IMR-90 (cell line): ENCODE results near the gene ADAMTS6. TPM values are rescaled to one million over a fixed set of nuclear protein-coding genes. Genes with fewer than 3 reads are reported as not detected.

Experiments
- ATAC-seq: fragments of 200-7000 bp; cut with Tn5 transposase; 2 replicates; pipeline ENCODE4 v1.9.1; 2020; ENCODE audit warnings: low read depth, mild to moderate bottlenecking, moderate library complexity
- BruUV-seq: library from RNA; stranded (reverse); fragments of 400-500 nt; replicated peaks from 2 replicates; lab custom pipeline; 2021; lab: Mats Ljungman, UMichigan
- CTCF ChIA-PET: fragments of 300-600 bp; formaldehyde crosslinking; extraction: SDS; loops from one replicate; lab custom pipeline; 2021; ENCODE audit warnings: antibody characterized with exemption; lab: Yijun Ruan, JAX
- POLR2A ChIA-PET: fragments of 300-600 bp; sonication (Branson Sonifier 250); formaldehyde crosslinking; loops from one replicate; lab custom pipeline; 2022; ENCODE audit warnings: antibody characterized with exemption; ENCODE audit not compliant: unreplicated experiment; lab: Charles Lee
- DNase-seq: peaks from one replicate; pipeline ENCODE4 v3.0.0; 2013
- H2AFZ ChIP-seq: replicated peaks from 2 replicates; pipeline ENCODE3; 2013; ENCODE audit warnings: low read length, mild to moderate bottlenecking; ENCODE audit not compliant: poor library complexity
- H2AK5ac ChIP-seq: 2 replicates; pipeline ENCODE4 v1.6.1; 2013; ENCODE audit warnings: low read depth, low read length, inconsistent platforms
- H2AK9ac ChIP-seq: replicated peaks from 2 replicates; pipeline ENCODE3; 2013; ENCODE audit warnings: mild to moderate bottlenecking, low read depth, low read length, moderate library complexity; ENCODE audit not compliant: poor library complexity
- H2BK120ac ChIP-seq: 2 replicates; pipeline ENCODE4 v1.6.1; 2013; ENCODE audit warnings: low read depth, low read length, inconsistent platforms
- H2BK15ac ChIP-seq: 3 replicates; pipeline ENCODE4 v1.6.1; 2013; ENCODE audit warnings: low read depth, low read length, inconsistent platforms
- H2BK20ac ChIP-seq: 2 replicates; pipeline ENCODE4 v1.6.1; 2013; ENCODE audit warnings: low read depth, mild to moderate bottlenecking, inconsistent platforms, low read length, moderate library complexity
- H2BK5ac ChIP-seq: 2 replicates; pipeline ENCODE4 v1.6.1; 2013; ENCODE audit warnings: mild to moderate bottlenecking, low read depth, low read length, inconsistent platforms; ENCODE audit not compliant: poor library complexity, severe bottlenecking
- H3K14ac ChIP-seq: replicated peaks from 2 replicates; pipeline ENCODE4 v1.6.1; 2013; ENCODE audit warnings: low read depth, low read length, inconsistent platforms
- H3K18ac ChIP-seq: 2 replicates; pipeline ENCODE4 v1.6.1; 2013; ENCODE audit warnings: low read depth, low read length, control low read depth
- H3K23ac ChIP-seq: 2 replicates; pipeline ENCODE4 v1.6.1; 2013; ENCODE audit warnings: low read depth, low read length, inconsistent platforms
- H3K27ac ChIP-seq: 2 replicates; pipeline ENCODE4 v1.5.1; 2013; ENCODE audit warnings: mild to moderate bottlenecking, control low read depth, low read length; ENCODE audit not compliant: insufficient read depth
- H3K27me3 ChIP-seq: 2 replicates; pipeline ENCODE4 v1.6.1; 2013; ENCODE audit warnings: low read length; ENCODE audit not compliant: control insufficient read depth, insufficient read depth
- H3K36me3 ChIP-seq: 2 replicates; pipeline ENCODE4 v1.6.1; 2013; ENCODE audit warnings: low read length, mixed read lengths; ENCODE audit not compliant: control insufficient read depth, insufficient read depth
- H3K4ac ChIP-seq: 2 replicates; pipeline ENCODE4 v1.6.1; 2013; ENCODE audit warnings: low read depth, low read length, inconsistent platforms
- H3K4me1 ChIP-seq: 2 replicates; pipeline ENCODE4 v1.6.1; 2013; ENCODE audit warnings: low read length, mixed read lengths; ENCODE audit not compliant: control insufficient read depth, insufficient read depth
- H3K4me2 ChIP-seq: 2 replicates; pipeline ENCODE4 v1.6.1; 2013; ENCODE audit warnings: low read depth, mild to moderate bottlenecking, control low read depth, low read length, moderate library complexity
- H3K4me3 ChIP-seq: 2 replicates; pipeline ENCODE4 v1.5.1; 2013; ENCODE audit warnings: low read depth, mild to moderate bottlenecking, control low read depth, low read length, moderate library complexity; ENCODE audit not compliant: insufficient read depth
- H3K56ac ChIP-seq: 2 replicates; pipeline ENCODE4 v1.6.1; 2013; ENCODE audit warnings: low read length, inconsistent platforms; ENCODE audit not compliant: insufficient read depth; ENCODE audit errors: extremely low read depth
- H3K79me1 ChIP-seq, 2 experiments: 2 replicates each; pipeline ENCODE4 v1.6.1; 2013; ENCODE audit warnings: low read length in 2 of 2, inconsistent platforms in 1 of 2, low read depth in 1 of 2
- H3K9ac ChIP-seq: 2 replicates; pipeline ENCODE4 v1.6.1; 2013; ENCODE audit warnings: low read depth, low read length, control low read depth
- H3K9me1 ChIP-seq: 2 replicates; pipeline ENCODE4 v1.6.1; 2013; ENCODE audit warnings: low read length, inconsistent platforms; ENCODE audit not compliant: insufficient read depth
- H3K9me3 ChIP-seq: 2 replicates; pipeline ENCODE4 v1.6.1; 2013; ENCODE audit warnings: low read length; ENCODE audit not compliant: control insufficient read depth, insufficient read depth
- H4K20me1 ChIP-seq: 2 replicates; pipeline ENCODE4 v1.6.1; 2013; ENCODE audit warnings: low read length, inconsistent platforms; ENCODE audit not compliant: insufficient read depth
- H4K5ac ChIP-seq: 2 replicates; pipeline ENCODE4 v1.6.1; 2013; ENCODE audit warnings: mild to moderate bottlenecking, low read depth, low read length, control low read depth
- H4K8ac ChIP-seq, 2 experiments: 2 replicates each; pipeline ENCODE4 v1.6.1; 2013; ENCODE audit warnings: low read depth in 2 of 2, low read length in 2 of 2, control low read depth in 1 of 2, inconsistent platforms in 1 of 2
- H4K91ac ChIP-seq: 2 replicates; pipeline ENCODE4 v1.6.1; 2013; ENCODE audit warnings: low read depth, low read length, inconsistent platforms; ENCODE audit not compliant: insufficient read depth
- BHLHE40 ChIP-seq: fragments of 150-350 bp; IDR thresholded peaks from 2 replicates; pipeline ENCODE4 v1.6.1; 2016; ENCODE audit warnings: mild to moderate bottlenecking, low read depth, low read length
- RAD21 ChIP-seq: IDR thresholded peaks from 2 replicates; pipeline ENCODE4 v1.6.1; 2012; ENCODE audit warnings: low read length, improper control_type of control experiment
- WGBS, 2 experiments: methylation state at CpG; one replicate each; pipeline versions ENCODE4 v1.1.5 to v1.1.7; 2013; ENCODE audit warnings: missing lambda C conversion rate in 2 of 2; ENCODE audit not compliant: insufficient read length in 1 of 2; ENCODE audit errors: extremely low coverage in 2 of 2; 5-methylcytosine and 5-hydroxymethylcytosine counted together
- dilution Hi-C: fragments of 300-500 bp; cut with HindIII; formaldehyde crosslinking; loops from one replicate; pipeline ENCODE4 v1.14.3; 2018; ENCODE audit warnings: low sequenced_read_pairs; ENCODE audit not compliant: unreplicated experiment
- in situ Hi-C: fragments of 300-500 bp; cut with MboI; formaldehyde crosslinking; loops from 3 replicates; pipeline ENCODE4 v1.14.3; 2019; ENCODE audit warnings: low sequenced_read_pairs, inconsistent platforms, mixed read lengths
- intact Hi-C: fragments of 100-400 bp; cut with micrococcal nuclease; formaldehyde crosslinking; loops from 2 replicates; pipeline ENCODE4 v1.10.0; 2022
- polyA plus RNA-seq, 3 experiments: library from polyadenylated mRNA; depleted of rRNA; stranded (reverse); fragments of >200 nt; gene quantifications; 2 replicates each; pipeline ENCODE4 v1.2.3, GENCODE V29; 2012; ENCODE audit warnings: low replicate concordance in 1 of 3
- total RNA-seq: library from RNA; depleted of rRNA; stranded (reverse); fragments of >200 nt; gene quantifications from 2 replicates; pipeline ENCODE4 v1.2.3, GENCODE V29; 2012

The ADAMTS6 gene
- total and polyA plus RNA-seq, 2 of the 4 experiments (the other 2 are of a cell fraction): 23.9 to 173 TPM

GRCh38 chr5:65150599-65151304 is 331.0 kb downstream of the ADAMTS6 start:
- Histone ChIP-seq H4K91ac (no peak overlapping the region; the same call in 1 of the 2 replicates), H2AK5ac (no peak overlapping the region), H3K36me3 (peaks cover 2% of the 10 kb centered on the region; the same call in 1 of the 2 replicates), H4K8ac (peak overlapping the region in 1 of 2 experiments; percentile 38; a peak in 1 of 4 replicates), H3K23ac (no peak overlapping the region), H3K79me1 (peaks cover 5 to 18% of the 10 kb centered on the region in 2 experiments), H2AK9ac (no peak overlapping the region), H3K9me1 (no peaks in the 10 kb centered on the region), H2BK120ac (peak overlapping the region; percentile 61; the same call in 1 of the 2 replicates), H2BK20ac (peak overlapping the region; percentile 28; the same call in 1 of the 2 replicates), H4K5ac (no peak overlapping the region), H3K4me1 (peaks cover 13% of the 10 kb centered on the region), H4K20me1 (no peaks in the 10 kb centered on the region), H2BK15ac (no peak overlapping the region; the same call in 2 of the 3 replicates), H2AFZ (peak overlapping the region; percentile 38), H3K4me2 (no peak overlapping the region), H3K4me3 (no peak overlapping the region), H2BK5ac (peak overlapping the region; percentile 1), H3K18ac (0 out of 2 replicates have a peak overlapping the region, but pooled peaks have one; percentile 26), H3K9ac (no peak overlapping the region), H3K27me3 (no peaks in the 10 kb centered on the region), H3K27ac (no peak overlapping the region), H3K4ac (peak overlapping the region; percentile 37; the same call in 1 of the 2 replicates), H3K9me3 (no peaks in the 10 kb centered on the region), H3K14ac (0 out of 2 replicates have a peak overlapping the region, but pooled peaks have one; percentile 32), H3K56ac (no peak overlapping the region)
- no TSS peak for BruUV-seq
- intact Hi-C loops: no loop called here
- ATAC-seq: no peak; the same call in none of the 2 replicates
- in situ Hi-C loops: no loop called here
- CTCF ChIA-PET: interaction anchor here (1.1 kb wide), 1 partner anchor 12 kb away, joined by 3 read pairs; no protein-coding TSS in a partner anchor
- dilution Hi-C loops: no loop called here
- POLR2A ChIA-PET: interaction anchor here (0.6 kb wide), 1 partner anchor 25 kb away, joined by 3 read pairs; no protein-coding TSS in a partner anchor
- peak; percentile 66; the same call in 1 of the 2 replicates for TF ChIP-seq BHLHE40
- TF ChIP-seq RAD21: no peak
- peak; percentile 57 for DNase-seq
- WGBS, 2 experiments: 68% methylated on average over 3 of the region's 6 CpGs; no CpG with 5 or more reads in 1 of the 2 experiments
